Endothelial cell of umbilical vein (primary cell): ENCODE results near the gene CDC5L. TPM values are rescaled to one million over a fixed set of nuclear protein-coding genes. Genes with fewer than 3 reads are reported as not detected.

Experiments
- BruUV-seq: library from RNA; stranded (reverse); fragments of 400-500 nt; replicated peaks from 2 replicates; lab custom pipeline; 2021; lab: Mats Ljungman, UMichigan
- CTCF ChIA-PET: fragments of 300-600, 350-600 bp; sonication (Branson Sonifier 250); formaldehyde crosslinking; loops from one replicate; lab custom pipeline; 2021; ENCODE audit warnings: antibody characterized with exemption, inconsistent platforms; lab: Charles Lee
- POLR2A ChIA-PET: fragments of 300-600, 350-600 bp; sonication (Branson Sonifier 250); formaldehyde crosslinking; loops from one replicate; lab custom pipeline; 2021; ENCODE audit warnings: antibody characterized with exemption, inconsistent platforms; lab: Charles Lee
- DNase-seq: peaks from one replicate; pipeline ENCODE4 v3.0.0-alpha.2; 2011; ENCODE audit warnings: low read depth, low spot score
- FAIRE-seq: peaks from 2 replicates; lab custom pipeline; 2011; peaks lifted over from hg19 to GRCh38; lab: Jason Lieb, UNC
- H2AFZ ChIP-seq: 2 replicates; pipeline ENCODE4 v1.6.0; 2012; ENCODE audit warnings: low read depth, low read length, control low read depth, inconsistent platforms
- H3K27ac ChIP-seq: 2 replicates; pipeline ENCODE4 v1.5.1; 2011; ENCODE audit warnings: low read depth, mild to moderate bottlenecking, control low read depth, low read length, moderate library complexity; ENCODE audit not compliant: insufficient read depth
- H3K27me3 ChIP-seq, 2 experiments: 2 replicates each; pipeline versions ENCODE4 v1.6.0 to v1.6.1; 2011; ENCODE audit warnings: low read length in 2 of 2, mixed read lengths in 1 of 2; ENCODE audit not compliant: control insufficient read depth in 2 of 2, insufficient read depth in 2 of 2
- H3K36me3 ChIP-seq, 2 experiments: 2 replicates in 1 of 2; 3 replicates in 1 of 2; pipeline ENCODE4 v1.5.1; 2011; ENCODE audit warnings: low read length in 2 of 2, mild to moderate bottlenecking in 1 of 2, moderate library complexity in 1 of 2; ENCODE audit not compliant: control insufficient read depth in 2 of 2, insufficient read depth in 2 of 2; ENCODE audit errors: extremely low read depth in 1 of 2
- H3K4me1 ChIP-seq: 3 replicates; pipeline ENCODE4 v1.5.1; 2011; ENCODE audit warnings: mild to moderate bottlenecking, low read length; ENCODE audit not compliant: control insufficient read depth, insufficient read depth; ENCODE audit errors: extremely low read depth
- H3K4me2 ChIP-seq: 2 replicates; pipeline ENCODE4 v1.6.1; 2011; ENCODE audit warnings: low read length, control low read depth, mixed read lengths; ENCODE audit not compliant: insufficient read depth
- H3K4me3 ChIP-seq, 3 experiments: fragments of 200-600 bp in 1 of 3; sonication (generic), shearing (Covaris generic) in 1 of 3; replicated peaks in 1 of 3; 2 replicates each; pipeline ENCODE4 v1.5.1; 2011 to 2016; ENCODE audit warnings: control low read depth in 3 of 3, low read length in 3 of 3, mild to moderate bottlenecking in 2 of 3, inconsistent platforms in 1 of 3, low read depth in 1 of 3, moderate library complexity in 1 of 3; ENCODE audit not compliant: insufficient read depth in 1 of 3
- H3K79me2 ChIP-seq: 2 replicates; pipeline ENCODE4 v1.6.0; 2012; ENCODE audit warnings: low read length, inconsistent platforms; ENCODE audit not compliant: control insufficient read depth, insufficient read depth
- H3K9ac ChIP-seq: replicated peaks from 2 replicates; pipeline ENCODE3; 2011; ENCODE audit warnings: low read length, control low read depth; ENCODE audit not compliant: insufficient read depth; ENCODE audit errors: extremely low read depth
- H3K9me1 ChIP-seq: replicated peaks from 3 replicates; pipeline ENCODE4 v1.6.0; 2011; ENCODE audit warnings: mild to moderate bottlenecking, low read length; ENCODE audit not compliant: control insufficient read depth, insufficient read depth; ENCODE audit errors: extremely low read depth
- H3K9me3 ChIP-seq: replicated peaks from 2 replicates; pipeline ENCODE4 v1.5.1; 2012; ENCODE audit warnings: low read length, inconsistent platforms; ENCODE audit not compliant: control insufficient read depth, insufficient read depth
- H4K20me1 ChIP-seq: replicated peaks from 2 replicates; pipeline ENCODE3; 2011; ENCODE audit warnings: mild to moderate bottlenecking, low read length; ENCODE audit not compliant: control insufficient read depth, insufficient read depth; ENCODE audit errors: extremely low read depth
- EZH2 ChIP-seq: IDR thresholded peaks from 2 replicates; pipeline ENCODE4 v1.6.1; 2012; ENCODE audit warnings: borderline replicate concordance, low read depth, mild to moderate bottlenecking, moderate library complexity, low read length, inconsistent platforms; ENCODE audit not compliant: severe bottlenecking
- FOS ChIP-seq: IDR thresholded peaks from 2 replicates; pipeline ENCODE4 v1.6.1; 2011; ENCODE audit warnings: mild to moderate bottlenecking, low read length, moderate library complexity, borderline replicate concordance; ENCODE audit not compliant: insufficient read depth
- GATA2 ChIP-seq: IDR thresholded peaks from 2 replicates; pipeline ENCODE4 v1.7.0; 2011; ENCODE audit warnings: low read depth, mild to moderate bottlenecking, moderate library complexity, mixed read lengths, low read length; ENCODE audit not compliant: insufficient read length, insufficient read depth
- JUN ChIP-seq: IDR thresholded peaks from 2 replicates; pipeline ENCODE4 v1.6.1; 2011; ENCODE audit warnings: borderline replicate concordance, low read depth; ENCODE audit not compliant: insufficient read length, insufficient read depth
- MYC ChIP-seq: IDR thresholded peaks from one replicate; pipeline ENCODE4 v1.6.1; 2011; ENCODE audit warnings: mild to moderate bottlenecking, low read depth, low read length
- POLR2A ChIP-seq: IDR thresholded peaks from 2 replicates; pipeline ENCODE4 v1.6.1; 2012; ENCODE audit warnings: low read depth, mild to moderate bottlenecking, control low read depth, low read length
- POLR2AphosphoS5 ChIP-seq: IDR thresholded peaks from 2 replicates; pipeline ENCODE4 v1.6.1; 2012; ENCODE audit warnings: low read depth, mild to moderate bottlenecking, control low read depth, low read length, moderate library complexity; ENCODE audit not compliant: insufficient read depth
- dilution Hi-C: fragments of 300-500 bp; cut with MboI; formaldehyde crosslinking; loops from one replicate; pipeline ENCODE4 v1.15.0; 2019; ENCODE audit warnings: low sequenced_read_pairs; ENCODE audit not compliant: extremely low pct_ligation_motif_present
- intact Hi-C: fragments of 100-400 bp; cut with micrococcal nuclease; formaldehyde crosslinking; loops from one replicate; pipeline ENCODE4 v1.10.0; 2022
- polyA plus RNA-seq, 4 experiments: library from polyadenylated mRNA; depleted of rRNA in 3 of 4; stranded (reverse) in 3 of 4; unstranded in 1 of 4; fragments of >200 nt; gene quantifications; 2 replicates each; pipeline versions ENCODE4 v1.2.1 to v1.2.3, GENCODE V29; 2011 to 2012; ENCODE audit warnings: missing spikeins in 1 of 4
- total RNA-seq: library from RNA; stranded (reverse); gene quantifications from 2 replicates; pipeline ENCODE4 v1.2.3, GENCODE V29; 2021
- TF ChIP-seq, protein P1 (sequence below), 2 donors: IDR thresholded peaks; 1 replicate in 1 of 2; 2 replicates in 1 of 2; pipeline ENCODE4 v1.5.1; 2011; ENCODE audit warnings: low read length in 2 of 2, mild to moderate bottlenecking in 2 of 2, moderate library complexity in 2 of 2, control low read depth in 1 of 2, inconsistent platforms in 1 of 2, low read depth in 1 of 2; ENCODE audit not compliant: insufficient read depth in 1 of 2; ENCODE audit errors: extremely low read depth in 1 of 2
- TF ChIP-seq, protein P2 (sequence below): IDR thresholded peaks from 2 replicates; pipeline ENCODE4 v1.6.1; 2011; ENCODE audit not compliant: insufficient read depth, insufficient read length

Gene CDC5L
- total and polyA plus RNA-seq, 2 donors (not counting 3 experiments of a cell fraction or from before 2014, with no cell fraction given) = 6.9 to 24.6 TPM

DNA sequence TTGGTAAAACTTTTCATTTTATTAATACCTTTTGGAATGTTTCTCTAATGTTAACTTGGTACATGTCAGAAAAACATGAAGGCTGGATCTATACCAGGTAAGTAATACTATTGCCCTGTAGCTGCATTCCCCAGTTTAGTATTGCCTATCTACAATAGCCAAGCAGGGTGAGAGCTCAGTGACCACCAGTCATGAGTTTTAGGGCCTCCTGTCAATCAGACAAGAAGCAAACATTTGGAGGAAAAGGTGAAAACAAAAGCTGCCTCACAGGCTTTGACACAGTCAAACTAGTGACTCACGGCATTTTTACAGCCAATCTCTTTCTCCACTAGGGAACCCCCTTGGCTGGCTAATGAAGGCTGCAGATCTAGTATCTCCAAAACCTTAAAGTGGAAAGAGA is 9.5 kb upstream of the CDC5L start:
- Histone ChIP-seq H2AFZ (no peak overlapping the region), H3K79me2 (no peaks in the 10 kb centered on the region), H4K20me1 (no peaks in the 10 kb centered on the region), H3K9ac (no peak overlapping the region), H3K9me1 (no peaks in the 10 kb centered on the region), H3K4me1 (peaks cover 7% of the 10 kb centered on the region), H3K27ac (no peak overlapping the region), H3K4me2 (no peak overlapping the region), H3K9me3 (no peaks in the 10 kb centered on the region), H3K4me3 (no peak overlapping the region), H3K36me3 (no peaks in the 10 kb centered on the region), H3K27me3 (peaks cover 0 to 16% of the 10 kb centered on the region in 2 experiments)
- TF ChIP-seq, protein P1, sequence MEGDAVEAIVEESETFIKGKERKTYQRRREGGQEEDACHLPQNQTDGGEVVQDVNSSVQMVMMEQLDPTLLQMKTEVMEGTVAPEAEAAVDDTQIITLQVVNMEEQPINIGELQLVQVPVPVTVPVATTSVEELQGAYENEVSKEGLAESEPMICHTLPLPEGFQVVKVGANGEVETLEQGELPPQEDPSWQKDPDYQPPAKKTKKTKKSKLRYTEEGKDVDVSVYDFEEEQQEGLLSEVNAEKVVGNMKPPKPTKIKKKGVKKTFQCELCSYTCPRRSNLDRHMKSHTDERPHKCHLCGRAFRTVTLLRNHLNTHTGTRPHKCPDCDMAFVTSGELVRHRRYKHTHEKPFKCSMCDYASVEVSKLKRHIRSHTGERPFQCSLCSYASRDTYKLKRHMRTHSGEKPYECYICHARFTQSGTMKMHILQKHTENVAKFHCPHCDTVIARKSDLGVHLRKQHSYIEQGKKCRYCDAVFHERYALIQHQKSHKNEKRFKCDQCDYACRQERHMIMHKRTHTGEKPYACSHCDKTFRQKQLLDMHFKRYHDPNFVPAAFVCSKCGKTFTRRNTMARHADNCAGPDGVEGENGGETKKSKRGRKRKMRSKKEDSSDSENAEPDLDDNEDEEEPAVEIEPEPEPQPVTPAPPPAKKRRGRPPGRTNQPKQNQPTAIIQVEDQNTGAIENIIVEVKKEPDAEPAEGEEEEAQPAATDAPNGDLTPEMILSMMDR (IDR thresholded peaks at IDR 0.05; ENCODE audit: extremely low read depth in 1 of 2, insufficient read depth in 1 of 2, low read depth in 1 of 2, low read length in 2 of 2) = no peak
- no peak for TF ChIP-seq JUN
- TF ChIP-seq GATA2 = no peak
- TF ChIP-seq POLR2A = no peak
- TF ChIP-seq, protein P2, sequence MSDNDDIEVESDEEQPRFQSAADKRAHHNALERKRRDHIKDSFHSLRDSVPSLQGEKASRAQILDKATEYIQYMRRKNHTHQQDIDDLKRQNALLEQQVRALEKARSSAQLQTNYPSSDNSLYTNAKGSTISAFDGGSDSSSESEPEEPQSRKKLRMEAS = no peak
- TF ChIP-seq EZH2 = no peak
- TF ChIP-seq FOS = no peak
- TF ChIP-seq POLR2AphosphoS5 = no peak
- TF ChIP-seq MYC = no peak
- ChIA-PET POLR2A (no interaction called here), CTCF (no interaction called here)
- dilution Hi-C loops = no loop called here
- no TSS peak for BruUV-seq
- DNase-seq (no peak), FAIRE-seq (no peak)
- intact Hi-C loops = no loop called here
